Ovary (tissue), 9 donors: ENCODE results near the gene SLC35E4. TPM values are rescaled to one million over a fixed set of nuclear protein-coding genes. Genes with fewer than 3 reads are reported as not detected.
A peak's percentile ranks its signal among the peaks of the same experiment; 100 is the strongest.

Source experiments
- DNase-seq, 5 donors: peaks; one replicate each; pipeline ENCODE4 v3.0.0-alpha.2; 2019 to 2020
- H3K27ac ChIP-seq, 2 donors: fragments of 200-600 bp; one replicate each; pipeline versions ENCODE4 v1.5.1 to v1.8.0; 2019 to 2022
- H3K27me3 ChIP-seq: fragments of 200-600 bp; one replicate; pipeline ENCODE4 v1.8.0; 2022
- H3K36me3 ChIP-seq: fragments of 200-600 bp; sonication (generic); one replicate; pipeline ENCODE4 v1.5.1; 2019
- H3K4me1 ChIP-seq: one replicate; pipeline ENCODE4 v1.8.1; 2013; ENCODE audit warnings: mild to moderate bottlenecking, moderate library complexity; ENCODE audit not compliant: insufficient read depth
- H3K4me3 ChIP-seq: fragments of 200-600 bp; sonication (generic); one replicate; pipeline ENCODE4 v1.5.1; 2017
- H3K9me3 ChIP-seq, 2 donors: fragments of 200-600 bp in 1 of 2; sonication (generic) in 1 of 2; one replicate each; pipeline versions ENCODE4 v1.5.1 to v1.8.1; 2013 to 2019; ENCODE audit warnings: mild to moderate bottlenecking in 1 of 2, moderate library complexity in 1 of 2
- CTCF ChIP-seq, 3 donors: fragments of 450-650 bp in 2 of 3; fragments of 200-600 bp in 1 of 3; IDR thresholded peaks; one replicate each; pipeline versions ENCODE4 v1.5.1 to v1.8.0; 2016 to 2022; ENCODE audit warnings: antibody characterized with exemption in 3 of 3, mild to moderate bottlenecking in 1 of 3
- EP300 ChIP-seq: sonication (generic); formaldehyde crosslinking; IDR thresholded peaks from one replicate; pipeline ENCODE4 v1.6.1; 2017; ENCODE audit warnings: antibody characterized with exemption
- POLR2A ChIP-seq: fragments of 450-650 bp; IDR thresholded peaks from one replicate; pipeline ENCODE4 v1.6.1; 2017; ENCODE audit warnings: antibody characterized with exemption, mild to moderate bottlenecking, moderate library complexity
- whole genome bisulfite sequencing, 3 donors: extraction: QIAGEN DNeasy Blood & Tissue Kit in 1 of 3; methylation state at CpG; one replicate each; pipeline versions ENCODE4 v1.1.5 to v1.1.7; 2013 to 2017; 5-methylcytosine and 5-hydroxymethylcytosine counted together
- intact Hi-C, 4 donors: fragments of 100-400 bp; cut with DNase I; formaldehyde crosslinking; loops; one replicate each; pipeline versions ENCODE4 v1.11.0 to v1.15.1; 2022 to 2023
- polyA plus RNA-seq, 2 donors: library from polyadenylated mRNA; stranded (reverse); fragments of 200-250 nt in 1 of 2; fragments of 350-450 nt in 1 of 2; fragmentation: Illumina TruSeq in 1 of 2; extraction: RNeasy Lipid Tissue Mini Kit (QIAGEN cat#74804) in 1 of 2; gene quantifications; one replicate each; pipeline ENCODE4 v1.2.3, GENCODE V29; 2013 to 2014
- total RNA-seq, 7 donors: library from RNA; depleted of rRNA in 2 of 7; stranded (reverse); fragments of >200 nt in 2 of 7; fragmentation: NEBNext Ultra II Directional in 3 of 7; extraction: Animal tissue kit (Norgen Biotek cat#: 25700) in 3 of 7; gene quantifications; one replicate each; pipeline versions ENCODE4 v1.1.0 to v1.2.4, GENCODE V29; 2016 to 2023
- donor health status: DM: no; HTN: no; CAD: no; lungs with moderate emphysema.
- donor health status: DM: no; HTN: no; CAD: no.
- donor health status: Bipolar disorder and iron deficiency.
- donor health status: DM: yes; HTN: yes; CAD: no.
- donor health status: DM: no; HTN: no; CAD: no.
- donor health status: DM: yes; HTN: yes; CAD: no.

The SLC35E4 gene
- total and polyA plus RNA-seq, 9 donors = 0.90 to 6.7 (median 3.5) TPM

GRCh38 chr22:30605449-30606110 lies 30.0 kb upstream of the SLC35E4 start:
- H3K4me1 ChIP-seq = peaks cover 8% of the 10 kb centered on the region
- TF ChIP-seq POLR2A = no peak
- TF ChIP-seq EP300 = no peak
- TF ChIP-seq CTCF (IDR thresholded peaks at IDR 0.05) = peak in 2 of 3 donors; percentile 29 to 32
- DNase-seq = peak in 3 of 5 donors; percentile 27 to 52 (median 47)
- no peak overlapping the region for H3K27ac ChIP-seq
- peak overlapping the region; percentile 49 for H3K4me3 ChIP-seq
- whole genome bisulfite sequencing, 3 donors = 26 to 28% (median 27%) methylated on average over 9 of the region's 9 CpGs
- no peaks in the 10 kb centered on the region for H3K36me3 ChIP-seq
- intact Hi-C loops = no loop called here
- no peaks in the 10 kb centered on the region for H3K27me3 ChIP-seq
- H3K9me3 ChIP-seq = no peaks in the 10 kb centered on the region

GRCh38 chr22:30606455-30607299 lies 28.9 kb upstream of the SLC35E4 start, which contains the start of gene TCN2:
TSS of gene TCN2 (plus strand) at chr22:30607174. CDS start at chr22:30607332, 158 bp downstream.
- 1 to 3% (median 2%) methylated on average over 22 to 24 of the region's 24 CpGs for WGBS, 3 donors

GRCh38 chr22:30607300-30607930 lies 28.2 kb upstream of the SLC35E4 start:
- TF ChIP-seq CTCF (IDR thresholded peaks at IDR 0.05) (no peak), POLR2A (no peak), EP300 (no peak)
- 57 to 62% (median 60%) methylated on average over 7 of the region's 7 CpGs for WGBS, 3 donors
- intact Hi-C loops = no loop called here

More at GRCh38 chr22:30606455-30607299, 28.9 kb upstream of the SLC35E4 start, which contains the start of gene TCN2:
- Histone ChIP-seq H3K27ac (no peak within 1 kb of the TSS), H3K36me3 (no peaks in the 10 kb centered on the region), H3K9me3 (no peaks in the 10 kb centered on the region), H3K27me3 (no peaks in the 10 kb centered on the region), H3K4me1 (peaks cover 8% of the 10 kb centered on the region), H3K4me3 (peak within 1 kb of the TSS; percentile 49)
- TF ChIP-seq EP300 (no peak), CTCF (IDR thresholded peaks at IDR 0.05) (no peak), POLR2A (no peak)
- intact Hi-C loops = no loop called here
- peak; percentile 68 to 77 (median 73) for DNase-seq

GRCh38 chr22:30607939-30608338 lies 27.6 kb upstream of the SLC35E4 start:
- intact Hi-C loops = no loop called here
- H3K4me3 ChIP-seq = no peak overlapping the region
- H3K27ac ChIP-seq = no peak overlapping the region
- DNase-seq = no peak
- 65 to 69% (median 65%) methylated on average over 7 of the region's 7 CpGs for WGBS, 3 donors
- H3K4me1 ChIP-seq = peaks cover 8% of the 10 kb centered on the region
- no peaks in the 10 kb centered on the region for H3K27me3 ChIP-seq
- no peaks in the 10 kb centered on the region for H3K36me3 ChIP-seq
- H3K9me3 ChIP-seq = no peaks in the 10 kb centered on the region
- TF ChIP-seq EP300 (no peak), CTCF (IDR thresholded peaks at IDR 0.05) (no peak), POLR2A (no peak)

More at GRCh38 chr22:30607300-30607930, 28.2 kb upstream of the SLC35E4 start:
- no peaks in the 10 kb centered on the region for H3K9me3 ChIP-seq
- H3K4me3 ChIP-seq = peak overlapping the region; percentile 49
- peaks cover 8% of the 10 kb centered on the region for H3K4me1 ChIP-seq
- no peaks in the 10 kb centered on the region for H3K36me3 ChIP-seq
- no peak for DNase-seq
- no peak overlapping the region for H3K27ac ChIP-seq
- H3K27me3 ChIP-seq = no peaks in the 10 kb centered on the region
